IMR-90 (cell line): ENCODE data around the gene CLEC3A. TPM values are rescaled to one million over a fixed set of nuclear protein-coding genes. Genes with fewer than 3 reads are reported as not detected.

ENCODE experiments used
- ATAC-seq: fragments of 200-7000 bp; cut with Tn5 transposase; 2 replicates; pipeline ENCODE4 v1.9.1; 2020; ENCODE audit warnings: low read depth, mild to moderate bottlenecking, moderate library complexity
- BruUV-seq: library from RNA; stranded (reverse); fragments of 400-500 nt; replicated peaks from 2 replicates; lab custom pipeline; 2021; lab: Mats Ljungman, UMichigan
- CTCF ChIA-PET: fragments of 300-600 bp; formaldehyde crosslinking; extraction: SDS; loops from one replicate; lab custom pipeline; 2021; ENCODE audit warnings: antibody characterized with exemption; lab: Yijun Ruan, JAX
- POLR2A ChIA-PET: fragments of 300-600 bp; sonication (Branson Sonifier 250); formaldehyde crosslinking; loops from one replicate; lab custom pipeline; 2022; ENCODE audit warnings: antibody characterized with exemption; ENCODE audit not compliant: unreplicated experiment; lab: Charles Lee
- DNase-seq: peaks from one replicate; pipeline ENCODE4 v3.0.0; 2013
- H2AFZ ChIP-seq: replicated peaks from 2 replicates; pipeline ENCODE3; 2013; ENCODE audit warnings: low read length, mild to moderate bottlenecking; ENCODE audit not compliant: poor library complexity
- H2AK5ac ChIP-seq: 2 replicates; pipeline ENCODE4 v1.6.1; 2013; ENCODE audit warnings: low read depth, low read length, inconsistent platforms
- H2AK9ac ChIP-seq: replicated peaks from 2 replicates; pipeline ENCODE3; 2013; ENCODE audit warnings: mild to moderate bottlenecking, low read depth, low read length, moderate library complexity; ENCODE audit not compliant: poor library complexity
- H2BK120ac ChIP-seq: 2 replicates; pipeline ENCODE4 v1.6.1; 2013; ENCODE audit warnings: low read depth, low read length, inconsistent platforms
- H2BK15ac ChIP-seq: 3 replicates; pipeline ENCODE4 v1.6.1; 2013; ENCODE audit warnings: low read depth, low read length, inconsistent platforms
- H2BK20ac ChIP-seq: 2 replicates; pipeline ENCODE4 v1.6.1; 2013; ENCODE audit warnings: low read depth, mild to moderate bottlenecking, inconsistent platforms, low read length, moderate library complexity
- H2BK5ac ChIP-seq: 2 replicates; pipeline ENCODE4 v1.6.1; 2013; ENCODE audit warnings: mild to moderate bottlenecking, low read depth, low read length, inconsistent platforms; ENCODE audit not compliant: poor library complexity, severe bottlenecking
- H3K14ac ChIP-seq: replicated peaks from 2 replicates; pipeline ENCODE4 v1.6.1; 2013; ENCODE audit warnings: low read depth, low read length, inconsistent platforms
- H3K18ac ChIP-seq: 2 replicates; pipeline ENCODE4 v1.6.1; 2013; ENCODE audit warnings: low read depth, low read length, control low read depth
- H3K23ac ChIP-seq: 2 replicates; pipeline ENCODE4 v1.6.1; 2013; ENCODE audit warnings: low read depth, low read length, inconsistent platforms
- H3K27ac ChIP-seq: 2 replicates; pipeline ENCODE4 v1.5.1; 2013; ENCODE audit warnings: mild to moderate bottlenecking, control low read depth, low read length; ENCODE audit not compliant: insufficient read depth
- H3K27me3 ChIP-seq: 2 replicates; pipeline ENCODE4 v1.6.1; 2013; ENCODE audit warnings: low read length; ENCODE audit not compliant: control insufficient read depth, insufficient read depth
- H3K36me3 ChIP-seq: 2 replicates; pipeline ENCODE4 v1.6.1; 2013; ENCODE audit warnings: low read length, mixed read lengths; ENCODE audit not compliant: control insufficient read depth, insufficient read depth
- H3K4ac ChIP-seq: 2 replicates; pipeline ENCODE4 v1.6.1; 2013; ENCODE audit warnings: low read depth, low read length, inconsistent platforms
- H3K4me1 ChIP-seq: 2 replicates; pipeline ENCODE4 v1.6.1; 2013; ENCODE audit warnings: low read length, mixed read lengths; ENCODE audit not compliant: control insufficient read depth, insufficient read depth
- H3K4me2 ChIP-seq: 2 replicates; pipeline ENCODE4 v1.6.1; 2013; ENCODE audit warnings: low read depth, mild to moderate bottlenecking, control low read depth, low read length, moderate library complexity
- H3K4me3 ChIP-seq: 2 replicates; pipeline ENCODE4 v1.5.1; 2013; ENCODE audit warnings: low read depth, mild to moderate bottlenecking, control low read depth, low read length, moderate library complexity; ENCODE audit not compliant: insufficient read depth
- H3K56ac ChIP-seq: 2 replicates; pipeline ENCODE4 v1.6.1; 2013; ENCODE audit warnings: low read length, inconsistent platforms; ENCODE audit not compliant: insufficient read depth; ENCODE audit errors: extremely low read depth
- H3K79me1 ChIP-seq, 2 experiments: 2 replicates each; pipeline ENCODE4 v1.6.1; 2013; ENCODE audit warnings: low read length in 2 of 2, inconsistent platforms in 1 of 2, low read depth in 1 of 2
- H3K9ac ChIP-seq: 2 replicates; pipeline ENCODE4 v1.6.1; 2013; ENCODE audit warnings: low read depth, low read length, control low read depth
- H3K9me1 ChIP-seq: 2 replicates; pipeline ENCODE4 v1.6.1; 2013; ENCODE audit warnings: low read length, inconsistent platforms; ENCODE audit not compliant: insufficient read depth
- H3K9me3 ChIP-seq: 2 replicates; pipeline ENCODE4 v1.6.1; 2013; ENCODE audit warnings: low read length; ENCODE audit not compliant: control insufficient read depth, insufficient read depth
- H4K20me1 ChIP-seq: 2 replicates; pipeline ENCODE4 v1.6.1; 2013; ENCODE audit warnings: low read length, inconsistent platforms; ENCODE audit not compliant: insufficient read depth
- H4K5ac ChIP-seq: 2 replicates; pipeline ENCODE4 v1.6.1; 2013; ENCODE audit warnings: mild to moderate bottlenecking, low read depth, low read length, control low read depth
- H4K8ac ChIP-seq, 2 experiments: 2 replicates each; pipeline ENCODE4 v1.6.1; 2013; ENCODE audit warnings: low read depth in 2 of 2, low read length in 2 of 2, control low read depth in 1 of 2, inconsistent platforms in 1 of 2
- H4K91ac ChIP-seq: 2 replicates; pipeline ENCODE4 v1.6.1; 2013; ENCODE audit warnings: low read depth, low read length, inconsistent platforms; ENCODE audit not compliant: insufficient read depth
- FOS ChIP-seq: fragments of 150-350 bp; IDR thresholded peaks from 2 replicates; pipeline ENCODE4 v1.6.1; 2016; ENCODE audit warnings: low read depth, low read length
- MAFK ChIP-seq: IDR thresholded peaks from 2 replicates; pipeline ENCODE4 v1.6.1; 2012; ENCODE audit warnings: low read depth, low read length, improper control_type of control experiment
- NFE2L2 ChIP-seq: fragments of 150-350 bp; IDR thresholded peaks from 2 replicates; pipeline ENCODE4 v1.6.1; 2016; ENCODE audit warnings: low read depth, mild to moderate bottlenecking, low read length
- RAD21 ChIP-seq: IDR thresholded peaks from 2 replicates; pipeline ENCODE4 v1.6.1; 2012; ENCODE audit warnings: low read length, improper control_type of control experiment
- WGBS, 2 experiments: methylation state at CpG; one replicate each; pipeline versions ENCODE4 v1.1.5 to v1.1.7; 2013; ENCODE audit warnings: missing lambda C conversion rate in 2 of 2; ENCODE audit not compliant: insufficient read length in 1 of 2; ENCODE audit errors: extremely low coverage in 2 of 2; 5-methylcytosine and 5-hydroxymethylcytosine counted together
- dilution Hi-C: fragments of 300-500 bp; cut with HindIII; formaldehyde crosslinking; loops from one replicate; pipeline ENCODE4 v1.14.3; 2018; ENCODE audit warnings: low sequenced_read_pairs; ENCODE audit not compliant: unreplicated experiment
- in situ Hi-C: fragments of 300-500 bp; cut with MboI; formaldehyde crosslinking; loops from 3 replicates; pipeline ENCODE4 v1.14.3; 2019; ENCODE audit warnings: low sequenced_read_pairs, inconsistent platforms, mixed read lengths
- intact Hi-C: fragments of 100-400 bp; cut with micrococcal nuclease; formaldehyde crosslinking; loops from 2 replicates; pipeline ENCODE4 v1.10.0; 2022
- polyA plus RNA-seq, 3 experiments: library from polyadenylated mRNA; depleted of rRNA; stranded (reverse); fragments of >200 nt; gene quantifications; 2 replicates each; pipeline ENCODE4 v1.2.3, GENCODE V29; 2012; ENCODE audit warnings: low replicate concordance in 1 of 3
- total RNA-seq: library from RNA; depleted of rRNA; stranded (reverse); fragments of >200 nt; gene quantifications from 2 replicates; pipeline ENCODE4 v1.2.3, GENCODE V29; 2012

Gene CLEC3A
- total and polyA plus RNA-seq, 2 of the 4 experiments (the other 2 are of a cell fraction) = not detected

- no peak overlapping the region for H3K18ac ChIP-seq
- no peak overlapping the region for H4K91ac ChIP-seq
- H3K23ac ChIP-seq = no peak overlapping the region
- no peaks in the 10 kb centered on the region for H3K9me1 ChIP-seq
- dilution Hi-C loops = no loop called here
- H3K14ac ChIP-seq = no peak overlapping the region
- H3K4me1 ChIP-seq = peaks cover 1% of the 10 kb centered on the region; the same call in 1 of the 2 replicates
- no peak overlapping the region for H2BK120ac ChIP-seq
- CTCF ChIA-PET = interaction anchor here (1.4 kb wide), 1 partner anchor 18 kb away, joined by 3 read pairs; no protein-coding TSS in a partner anchor
- DNase-seq (no peak), ATAC-seq (no peak)
- no peak overlapping the region for H3K4me3 ChIP-seq
- POLR2A ChIA-PET = no interaction called here
- H2BK15ac ChIP-seq = no peak overlapping the region
- H3K27ac ChIP-seq = no peak overlapping the region
- H3K9ac ChIP-seq = no peak overlapping the region
- WGBS, 2 experiments = no CpG with 5 or more reads among the region's 1 CpG
- H2BK5ac ChIP-seq = no peak overlapping the region
- H2AK5ac ChIP-seq = no peak overlapping the region
- no peak overlapping the region for H2AFZ ChIP-seq
- no peak overlapping the region for H2BK20ac ChIP-seq
- H3K4me2 ChIP-seq = no peak overlapping the region
- no peak overlapping the region for H3K56ac ChIP-seq
- no peaks in the 10 kb centered on the region for H3K9me3 ChIP-seq
- H3K4ac ChIP-seq = no peak overlapping the region
- H4K8ac ChIP-seq = no peak overlapping the region
- in situ Hi-C loops = no loop called here
- H3K79me1 ChIP-seq = no peaks in the 10 kb centered on the region
- H3K36me3 ChIP-seq = no peaks in the 10 kb centered on the region
- no peaks in the 10 kb centered on the region for H3K27me3 ChIP-seq
- intact Hi-C loops = no loop called here
- TF ChIP-seq MAFK (no peak), FOS (no peak), NFE2L2 (no peak), RAD21 (no peak)
- BruUV-seq = no TSS peak
- H2AK9ac ChIP-seq = no peak overlapping the region
- H4K5ac ChIP-seq = no peak overlapping the region
- H4K20me1 ChIP-seq = no peaks in the 10 kb centered on the region
Measured at GRCh38 chr16:78025631-78026030, 3.3 kb downstream of the CLEC3A start.
